Naive thymus-derived CD4-positive, alpha-beta T cell (primary cell): Measurements from ENCODE around the gene CXCL16. TPM values are rescaled to one million over a fixed set of nuclear protein-coding genes. Genes with fewer than 3 reads are reported as not detected.
"Not testable (repeated sequence)": the region's sequence is repeated elsewhere in the genome, so short reads cannot be mapped to it uniquely, and the experiment has no call there.

Experiments used
- ATAC-seq: fragments of 150-1000 bp; cut with Tn5 transposase; 2 replicates; pipeline ENCODE4 v1.10.0; 2021; ENCODE audit warnings: mild to moderate bottlenecking, moderate library complexity
- CTCF ChIA-PET: fragments of 350-600 bp; sonication (Branson Sonifier 250); formaldehyde crosslinking; loops from one replicate; lab custom pipeline; 2021; ENCODE audit warnings: antibody characterized with exemption; lab: Charles Lee
- POLR2A ChIA-PET: fragments of 350-600 bp; sonication (Branson Sonifier 250); formaldehyde crosslinking; loops from one replicate; lab custom pipeline; 2021; ENCODE audit warnings: antibody characterized with exemption, inconsistent platforms; lab: Charles Lee
- DNase-seq, 9 donors: peaks; one replicate each; pipeline versions ENCODE4 v3.0.0 to v3.0.0-alpha.2; 2020 to 2022; ENCODE audit warnings: mixed read lengths in 1 of 9
- H3K27ac ChIP-seq: one replicate; pipeline ENCODE4 v1.7.0; 2013; ENCODE audit warnings: mild to moderate bottlenecking, low read depth, low read length, moderate library complexity
- H3K27me3 ChIP-seq, 2 donors: one replicate each; pipeline ENCODE4 v1.7.0; 2013; ENCODE audit warnings: low read length in 2 of 2, mild to moderate bottlenecking in 2 of 2, moderate library complexity in 2 of 2; ENCODE audit not compliant: control insufficient read depth in 2 of 2, insufficient read depth in 2 of 2
- H3K36me3 ChIP-seq, 3 experiments: 1 replicate in 2 of 3; 2 replicates in 1 of 3; pipeline ENCODE4 v1.7.0; 2013; ENCODE audit warnings: low read length in 3 of 3, mild to moderate bottlenecking in 3 of 3, moderate library complexity in 1 of 3; ENCODE audit not compliant: insufficient read depth in 3 of 3, control insufficient read depth in 2 of 3
- H3K4me1 ChIP-seq, 2 donors: one replicate each; pipeline ENCODE4 v1.7.0; 2013; ENCODE audit warnings: low read length in 2 of 2, mild to moderate bottlenecking in 2 of 2, moderate library complexity in 1 of 2; ENCODE audit not compliant: control insufficient read depth in 2 of 2, insufficient read depth in 2 of 2
- H3K4me3 ChIP-seq: 2 replicates; pipeline ENCODE4 v1.7.0; 2013; ENCODE audit warnings: mild to moderate bottlenecking, low read length
- H3K9me3 ChIP-seq, 3 experiments: 1 replicate in 2 of 3; 2 replicates in 1 of 3; pipeline ENCODE4 v1.7.0; 2013; ENCODE audit warnings: low read length in 3 of 3; ENCODE audit not compliant: control insufficient read depth in 2 of 3
- H3K27ac Mint-ChIP-seq, 9 donors: one replicate each; pipeline ENCODE4 v1.8.0; 2020 to 2022; ENCODE audit warnings: mixed read lengths in 9 of 9, mild to moderate bottlenecking in 8 of 9, moderate library complexity in 5 of 9, inconsistent platforms in 2 of 9
- H3K27me3 Mint-ChIP-seq, 5 donors: one replicate each; pipeline ENCODE4 v1.8.0; 2021 to 2022; ENCODE audit warnings: mixed read lengths in 5 of 5, mild to moderate bottlenecking in 1 of 5
- H3K36me3 Mint-ChIP-seq, 5 donors: one replicate each; pipeline ENCODE4 v1.8.0; 2020 to 2022; ENCODE audit warnings: mixed read lengths in 5 of 5, mild to moderate bottlenecking in 3 of 5, inconsistent platforms in 1 of 5
- H3K4me1 Mint-ChIP-seq, 7 donors: one replicate each; pipeline ENCODE4 v1.8.0; 2020 to 2022; ENCODE audit warnings: mixed read lengths in 7 of 7, mild to moderate bottlenecking in 3 of 7, inconsistent platforms in 1 of 7
- H3K4me3 Mint-ChIP-seq, 10 donors: one replicate each; pipeline ENCODE4 v1.8.0; 2020 to 2022; ENCODE audit warnings: mild to moderate bottlenecking in 10 of 10, mixed read lengths in 10 of 10, moderate library complexity in 6 of 10, inconsistent platforms in 2 of 10
- H3K9me3 Mint-ChIP-seq, 11 donors: one replicate each; pipeline ENCODE4 v1.8.0; 2020 to 2022; ENCODE audit warnings: mixed read lengths in 11 of 11, mild to moderate bottlenecking in 4 of 11, inconsistent platforms in 1 of 11, moderate library complexity in 1 of 11
- intact Hi-C, 2 donors: fragments of 100-400 bp; cut with micrococcal nuclease; formaldehyde crosslinking; loops; one replicate each; pipeline ENCODE4 v1.15.1; 2023
- polyA plus RNA-seq, 2 donors: library from polyadenylated mRNA; unstranded; fragments of 300-500 nt; fragmentation: Illumina TruSeq; gene quantifications; one replicate each; pipeline ENCODE4 v1.2.3, GENCODE V29; 2021
- total RNA-seq, 6 experiments: library from RNA in 5 of 6; stranded (reverse) in 5 of 6; gene quantifications; 1 replicate in 5 of 6; 2 replicates in 1 of 6; pipeline ENCODE4 v1.2.3 and lab custom pipeline; 2021 to 2026

The CXCL16 gene
- total and polyA plus RNA-seq, 7 experiments from 2014 or later, result 1.2 to 68.0 (median 3.4) TPM

DNA sequence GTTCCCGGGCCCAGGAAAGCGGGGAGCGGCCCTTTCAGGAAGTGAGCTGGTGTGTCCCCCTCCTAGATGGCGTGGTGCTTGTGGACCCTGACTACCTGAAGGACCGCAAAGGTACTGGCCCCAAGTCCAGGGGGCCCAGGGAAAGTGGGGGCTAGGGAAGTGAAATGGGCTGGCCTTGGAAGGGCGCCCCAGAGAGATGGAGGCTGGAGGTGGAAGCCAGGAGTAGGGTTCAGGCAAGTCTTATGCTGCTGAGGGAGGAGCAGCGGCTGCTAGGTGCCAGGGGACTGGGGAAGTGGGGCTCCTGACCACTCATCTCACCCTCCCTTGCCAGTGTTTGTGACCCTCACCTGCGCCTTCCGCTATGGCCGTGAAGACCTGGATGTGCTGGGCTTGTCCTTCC, 23.6 kb downstream of the CXCL16 start:
- POLR2A ChIA-PET, result interaction anchor here (1.5 to 3.1 kb wide), 4 partner anchors 9 to 91 kb away, joined by 3 to 26 read pairs (median 10); partner anchors contain the start of genes CXCL16, PLD2 and ZMYND15
- peaks cover 0 to 51% (median 18%) of the 10 kb centered on the region in 5 donors for H3K36me3 Mint-ChIP-seq
- no peak for ATAC-seq

GRCh38 chr17:4715063-4715744, 24.5 kb downstream of the CXCL16 start:
- H3K9me3 ChIP-seq, result no peaks in the 10 kb centered on the region
- H3K4me3 Mint-ChIP-seq, result peak overlapping the region; percentile 74 to 97 (median 84)
- peak overlapping the region; percentile 89 to 96 (median 93) for H3K27ac Mint-ChIP-seq
- ChIA-PET CTCF (interaction anchor here (0.7 to 1.6 kb wide), 2 partner anchors 16 to 75 kb away, joined by 5 to 10 read pairs; partner anchors contain the start of gene MED11), POLR2A (interaction anchor here (0.7 to 3.1 kb wide), 9 partner anchors 10 to 228 kb away, joined by 3 to 26 read pairs (median 5); partner anchors contain the start of genes CXCL16, MED11, PELP1 and PLD2)
- H3K9me3 Mint-ChIP-seq, result no peaks in the 10 kb centered on the region
- H3K36me3 ChIP-seq, result peaks cover 8 to 50% (median 24%) of the 10 kb centered on the region in 3 experiments
- peak overlapping the region; percentile 48 for H3K4me3 ChIP-seq
- intact Hi-C loops, result no loop called here
- peaks cover 0 to 42% (median 13%) of the 10 kb centered on the region in 5 donors for H3K36me3 Mint-ChIP-seq
- peaks cover 32 to 54% (median 47%) of the 10 kb centered on the region in 7 donors for H3K4me1 Mint-ChIP-seq
- H3K27ac ChIP-seq, result peak overlapping the region; percentile 73
- DNase-seq (peak in 8 of 9 donors; percentile 39 to 49 (median 46)), ATAC-seq (no peak)
- H3K27me3 ChIP-seq, result no peaks in the 10 kb centered on the region
- H3K27me3 Mint-ChIP-seq, result no peaks in the 10 kb centered on the region
- H3K4me1 ChIP-seq, result peaks cover 39 to 41% of the 10 kb centered on the region in 2 donors

More for the DNA sequence above, 23.6 kb downstream of the CXCL16 start:
- intact Hi-C loops, result no loop called here
- Mint-ChIP-seq H3K27ac (peak overlapping the region; percentile 2 to 96 (median 92)), H3K4me1 (peaks cover 32 to 55% (median 47%) of the 10 kb centered on the region in 7 donors), H3K27me3 (no peaks in the 10 kb centered on the region), H3K9me3 (no peaks in the 10 kb centered on the region), H3K4me3 (peak overlapping the region in 6 of 10 donors; percentile 42 to 97 (median 83))
- Histone ChIP-seq H3K27ac (peak overlapping the region; percentile 73), H3K27me3 (no peaks in the 10 kb centered on the region), H3K36me3 (peaks cover 8 to 54% (median 24%) of the 10 kb centered on the region in 3 experiments), H3K9me3 (no peaks in the 10 kb centered on the region), H3K4me1 (peaks cover 38 to 40% of the 10 kb centered on the region in 2 donors), H3K4me3 (no peak overlapping the region)
- DNase-seq, result no peak
- CTCF ChIA-PET, result interaction anchor here (1.6 kb wide), 1 partner anchor 16 kb away, joined by 10 read pairs; the partner anchor contains the start of gene MED11

- Mint-ChIP-seq H3K4me1 (peaks cover 32 to 58% (median 52%) of the 10 kb centered on the region in 7 donors), H3K36me3 (peaks cover 0 to 39% (median 11%) of the 10 kb centered on the region in 5 donors), H3K27ac (peak overlapping the region; percentile 91 to 96 (median 93)), H3K4me3 (peak overlapping the region; percentile 74 to 97 (median 84))
- POLR2A ChIA-PET, result interaction anchor here (0.7 to 3.1 kb wide), 11 partner anchors 11 to 234 kb away, joined by 3 to 26 read pairs (median 5); partner anchors contain the start of genes CXCL16, MED11, PELP1 and PFN1
- Histone ChIP-seq H3K27ac (peak overlapping the region; percentile 73), H3K4me3 (peak overlapping the region; percentile 48), H3K4me1 (peaks cover 39 to 41% of the 10 kb centered on the region in 2 donors), H3K36me3 (peaks cover 8 to 43% (median 20%) of the 10 kb centered on the region in 3 experiments)
- not testable (repeated sequence) for H3K27me3 ChIP-seq, H3K27me3 Mint-ChIP-seq, DNase-seq, H3K9me3 ChIP-seq, H3K9me3 Mint-ChIP-seq, ATAC-seq
- CTCF ChIA-PET, result interaction anchor here (0.7 to 3.0 kb wide), 3 partner anchors 17 to 75 kb away, joined by 5 to 10 read pairs (median 8); partner anchors contain the start of gene MED11
- intact Hi-C loops, result loop anchor here (5.0 kb wide), 2 partner anchors 33 to 147 kb away; no protein-coding TSS in a partner anchor
Observed at GRCh38 chr17:4714340-4715062, 25.2 kb downstream of the CXCL16 start.

DNA sequence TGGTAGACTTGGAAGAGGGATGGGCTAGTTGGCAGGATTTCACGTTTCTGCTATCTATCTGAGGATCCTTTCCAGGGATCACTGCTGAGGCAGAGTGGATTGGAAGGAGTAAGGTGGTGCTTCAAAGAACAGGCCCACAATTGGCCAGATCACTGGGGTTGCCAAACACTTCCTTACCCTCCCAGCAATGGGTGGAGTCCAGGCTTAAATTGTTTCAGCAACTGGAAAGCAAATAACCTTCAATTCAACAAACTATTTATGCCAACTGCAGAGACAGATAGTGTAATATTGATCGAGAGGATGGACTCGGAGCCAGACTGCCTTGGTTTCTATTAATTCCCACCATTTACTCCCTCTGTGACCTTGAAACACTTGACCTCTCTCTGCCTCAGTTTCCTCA, 27.2 kb downstream of the CXCL16 start:
- ChIA-PET CTCF (interaction anchor here (3.0 kb wide), 1 partner anchor 77 kb away, joined by 8 read pairs; no protein-coding TSS in a partner anchor), POLR2A (interaction anchor here (0.9 to 5.3 kb wide), 9 partner anchors 9 to 256 kb away, joined by 3 to 48 read pairs (median 10); partner anchors contain the start of genes GLTPD2, PELP1, PFN1 and RNF167)
- H3K9me3 Mint-ChIP-seq, result peaks cover 0 to 2% (median 0%) of the 10 kb centered on the region in 11 donors
- peak overlapping the region; percentile 69 to 98 (median 92) for H3K27ac Mint-ChIP-seq
- ATAC-seq (no peak), DNase-seq (no peak)
- no peaks in the 10 kb centered on the region for H3K27me3 ChIP-seq
- peaks cover 39 to 41% of the 10 kb centered on the region in 2 donors for H3K4me1 ChIP-seq
- peaks cover 32 to 69% (median 57%) of the 10 kb centered on the region in 7 donors for H3K4me1 Mint-ChIP-seq
- H3K27ac ChIP-seq, result peak overlapping the region; percentile 84
- H3K36me3 ChIP-seq, result peaks cover 2 to 23% (median 6%) of the 10 kb centered on the region in 3 experiments
- no peaks in the 10 kb centered on the region for H3K27me3 Mint-ChIP-seq
- intact Hi-C loops, result loop anchor here (5.0 kb wide), 2 partner anchors 35 to 145 kb away; no protein-coding TSS in a partner anchor
- peaks cover 0 to 33% (median 3%) of the 10 kb centered on the region in 5 donors for H3K36me3 Mint-ChIP-seq
- H3K4me3 ChIP-seq, result no peak overlapping the region
- peak overlapping the region; percentile 89 to 99 (median 97) for H3K4me3 Mint-ChIP-seq
- H3K9me3 ChIP-seq, result no peaks in the 10 kb centered on the region

- ChIA-PET POLR2A (interaction anchor here (0.6 to 5.3 kb wide), 14 partner anchors 9 to 257 kb away, joined by 3 to 48 read pairs (median 6); partner anchors contain the start of genes C17orf107, GLTPD2, MED11 and PELP1), CTCF (interaction anchor here (0.7 to 3.0 kb wide), 2 partner anchors 14 to 78 kb away, joined by 3 to 8 read pairs; no protein-coding TSS in a partner anchor)
- intact Hi-C loops, result loop anchor here (2.0 to 5.0 kb wide), 4 partner anchors 36 to 229 kb away; partner anchors contain the start of genes RNF167 (in 1 of the 2) and SLC25A11 (in 1 of the 2)
- Mint-ChIP-seq H3K27me3 (no peaks in the 10 kb centered on the region), H3K4me3 (peak overlapping the region; percentile 89 to 99 (median 97)), H3K9me3 (peaks cover 0 to 2% (median 0%) of the 10 kb centered on the region in 11 donors), H3K27ac (peak overlapping the region; percentile 69 to 98 (median 92)), H3K4me1 (peaks cover 32 to 62% (median 53%) of the 10 kb centered on the region in 7 donors), H3K36me3 (peaks cover 0 to 29% (median 3%) of the 10 kb centered on the region in 5 donors)
- Histone ChIP-seq H3K27ac (peak overlapping the region; percentile 84), H3K27me3 (no peaks in the 10 kb centered on the region), H3K36me3 (peaks cover 0 to 15% (median 0%) of the 10 kb centered on the region in 3 experiments), H3K9me3 (no peaks in the 10 kb centered on the region), H3K4me1 (peaks cover 39 to 41% of the 10 kb centered on the region in 2 donors), H3K4me3 (peak overlapping the region; percentile 89)
- DNase-seq (no peak), ATAC-seq (no peak)
Observed at GRCh38 chr17:4711661-4712181, 28.0 kb downstream of the CXCL16 start.
